Fibroblast of villous mesenchyme (primary cell): ENCODE results near the gene CLEC16A. TPM values are rescaled to one million over a fixed set of nuclear protein-coding genes. Genes with fewer than 3 reads are reported as not detected.

ENCODE experiments used
- DNase-seq: peaks from one replicate; pipeline ENCODE4 v3.0.0-alpha.2; 2010; ENCODE audit warnings: low read depth
- H3K4me3 ChIP-seq: 2 replicates; pipeline ENCODE4 v1.5.1; 2011; ENCODE audit warnings: low read depth, mild to moderate bottlenecking, low read length
- CTCF ChIP-seq: IDR thresholded peaks from 2 replicates; pipeline ENCODE4 v1.5.1; 2012; ENCODE audit warnings: low read depth, mild to moderate bottlenecking, low read length; ENCODE audit not compliant: insufficient read depth
- total RNA-seq: library from RNA; depleted of rRNA; stranded (reverse); fragments of >200 nt; gene quantifications from 2 replicates; pipeline ENCODE4 v1.2.3, GENCODE V29; 2012

CLEC16A gene
- total RNA-seq, 1 donor = 32.4 TPM

DNA sequence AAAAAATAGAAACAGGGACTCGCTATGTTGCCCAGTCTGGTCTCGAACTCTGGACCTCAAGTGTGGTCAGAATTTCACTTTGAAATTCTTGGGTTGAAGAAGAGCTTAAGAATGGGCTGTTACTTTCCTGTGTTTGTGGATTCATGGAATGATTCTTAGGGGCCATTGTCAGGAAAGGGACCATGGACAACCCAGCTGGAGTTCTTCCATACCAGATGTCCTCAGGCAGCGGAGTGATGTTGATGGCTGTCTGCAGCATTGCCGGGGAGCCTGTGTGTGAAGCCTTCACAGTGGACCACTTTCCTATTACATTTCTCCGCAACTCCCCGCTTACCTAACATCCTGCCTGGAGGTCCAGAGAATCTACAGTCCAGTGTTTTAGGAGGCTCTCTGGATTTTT lies 145.9 kb downstream of the CLEC16A start:
- no peak for TF ChIP-seq CTCF
- DNase-seq = no peak
- no peak overlapping the region for H3K4me3 ChIP-seq

GRCh38 chr16:11091021-11091785 lies 146.8 kb downstream of the CLEC16A start:
- H3K4me3 ChIP-seq = no peak overlapping the region
- TF ChIP-seq CTCF = no peak
- peak; percentile 72 for DNase-seq

DNA sequence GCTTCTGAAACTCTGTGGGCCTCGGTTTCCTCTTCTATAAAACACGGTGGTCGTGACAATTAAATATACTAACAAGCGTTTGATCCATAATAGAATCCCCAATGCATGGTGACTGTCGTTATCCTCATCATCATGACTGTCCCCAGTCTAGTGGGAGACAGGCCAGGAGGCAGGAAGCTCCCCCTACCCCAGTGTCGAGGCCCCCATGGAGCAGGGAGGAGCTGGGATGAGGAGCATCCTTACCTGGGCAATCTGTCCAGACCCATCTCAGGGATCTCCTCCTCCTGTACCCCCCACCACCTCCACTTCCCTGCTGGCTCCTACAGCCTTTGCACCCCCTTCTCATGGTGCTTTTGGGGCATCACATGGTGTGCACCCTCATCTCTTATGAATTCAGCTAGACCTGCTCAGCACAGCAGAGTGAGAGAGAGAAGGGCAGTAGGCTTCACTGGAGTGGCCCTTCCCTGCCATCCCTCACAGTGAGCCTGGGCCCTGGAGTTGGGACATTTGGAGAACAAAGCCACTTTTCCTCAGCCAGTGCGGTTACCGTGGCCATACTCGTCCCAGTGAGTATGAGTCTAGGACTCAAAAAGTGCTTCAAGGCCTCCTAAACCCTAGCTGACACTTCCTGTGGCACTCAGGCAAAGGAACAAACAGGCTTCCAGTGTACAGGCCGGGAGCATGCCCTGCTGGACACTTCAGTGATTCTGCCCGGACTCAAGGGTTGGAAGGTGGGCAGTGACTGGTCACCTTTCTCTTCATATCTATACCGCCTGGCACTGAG lies 148.6 kb downstream of the CLEC16A start:
- TF ChIP-seq CTCF = no peak
- no peak overlapping the region for H3K4me3 ChIP-seq
- no peak for DNase-seq

GRCh38 chr16:11093572-11094074 lies 149.3 kb downstream of the CLEC16A start:
- no peak for TF ChIP-seq CTCF
- no peak overlapping the region for H3K4me3 ChIP-seq
- DNase-seq = no peak

GRCh38 chr16:11094075-11094856 lies 149.9 kb downstream of the CLEC16A start:
- no peak overlapping the region for H3K4me3 ChIP-seq
- peak; percentile 97 for DNase-seq
- no peak for TF ChIP-seq CTCF

DNA sequence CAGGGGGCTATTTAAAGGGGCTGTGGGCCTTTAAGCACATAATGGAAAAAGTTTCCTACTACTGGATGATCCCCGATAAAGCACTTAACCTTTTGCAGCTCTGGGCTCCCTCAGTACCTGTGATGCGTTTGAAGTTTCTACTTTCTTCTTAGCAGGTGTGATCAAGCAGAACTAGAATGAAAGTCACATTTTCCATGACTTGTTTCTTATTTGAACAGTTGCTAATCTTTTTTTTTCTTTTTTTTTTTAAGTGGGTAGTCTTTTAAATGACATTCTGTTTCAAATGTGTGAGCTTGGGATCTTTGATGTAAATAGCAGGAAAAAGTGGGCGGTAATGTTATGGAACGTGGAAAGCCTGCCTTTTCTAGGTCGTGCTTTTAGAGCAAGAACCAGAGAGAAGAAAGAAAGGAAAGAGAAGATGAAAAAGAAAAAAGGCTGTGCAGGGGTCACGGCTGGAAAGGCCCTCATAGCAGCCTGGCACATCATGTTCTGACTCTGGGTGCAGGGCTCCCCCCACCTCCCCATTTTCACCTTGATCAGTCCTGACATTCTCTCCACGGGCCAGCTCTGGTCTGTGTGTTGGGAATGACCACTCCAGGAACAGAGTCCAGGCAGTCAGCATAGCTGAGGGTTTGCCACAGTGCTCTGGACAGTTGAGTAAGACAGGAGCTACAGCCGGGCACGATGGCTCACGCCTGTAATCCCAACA lies 150.6 kb downstream of the CLEC16A start:
- no peak for DNase-seq
- TF ChIP-seq CTCF = no peak
- no peak overlapping the region for H3K4me3 ChIP-seq
